ENCODE results near the gene CNPY4.
A peak's percentile ranks its signal among the peaks of the same experiment; 100 is the strongest.

Gene CNPY4

DNA sequence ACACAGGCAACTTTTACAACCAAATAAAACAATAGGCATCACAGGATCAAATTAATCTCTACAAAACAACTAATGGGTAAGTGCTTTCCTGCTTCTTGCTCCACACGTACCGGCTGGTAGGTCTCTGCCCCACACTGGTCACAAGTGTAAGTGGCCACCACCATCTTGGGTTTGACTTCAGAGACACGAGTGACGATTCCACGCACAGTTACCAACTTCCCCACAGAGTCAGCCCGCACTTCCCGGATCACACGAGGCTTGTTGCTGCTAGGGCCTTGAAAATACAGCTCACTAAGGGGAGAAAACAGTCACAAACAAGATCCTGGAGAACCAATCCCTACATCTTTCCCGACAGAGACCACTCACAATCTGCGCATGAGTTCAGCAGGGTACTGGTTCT lies 20.5 kb upstream of the CNPY4 start:
- POLR2A ChIA-PET (ENCODE audit: low non-redundant PET) = interaction anchor here (0.6 kb wide), 1 partner anchor 27 kb away, joined by 3 read pairs; no protein-coding TSS in a partner anchor
- H3K27ac ChIP-seq = peak overlapping the region; percentile 98
- no peak for DNase-seq (ENCODE audit: low spot score)
- TF ChIP-seq, protein P1, sequence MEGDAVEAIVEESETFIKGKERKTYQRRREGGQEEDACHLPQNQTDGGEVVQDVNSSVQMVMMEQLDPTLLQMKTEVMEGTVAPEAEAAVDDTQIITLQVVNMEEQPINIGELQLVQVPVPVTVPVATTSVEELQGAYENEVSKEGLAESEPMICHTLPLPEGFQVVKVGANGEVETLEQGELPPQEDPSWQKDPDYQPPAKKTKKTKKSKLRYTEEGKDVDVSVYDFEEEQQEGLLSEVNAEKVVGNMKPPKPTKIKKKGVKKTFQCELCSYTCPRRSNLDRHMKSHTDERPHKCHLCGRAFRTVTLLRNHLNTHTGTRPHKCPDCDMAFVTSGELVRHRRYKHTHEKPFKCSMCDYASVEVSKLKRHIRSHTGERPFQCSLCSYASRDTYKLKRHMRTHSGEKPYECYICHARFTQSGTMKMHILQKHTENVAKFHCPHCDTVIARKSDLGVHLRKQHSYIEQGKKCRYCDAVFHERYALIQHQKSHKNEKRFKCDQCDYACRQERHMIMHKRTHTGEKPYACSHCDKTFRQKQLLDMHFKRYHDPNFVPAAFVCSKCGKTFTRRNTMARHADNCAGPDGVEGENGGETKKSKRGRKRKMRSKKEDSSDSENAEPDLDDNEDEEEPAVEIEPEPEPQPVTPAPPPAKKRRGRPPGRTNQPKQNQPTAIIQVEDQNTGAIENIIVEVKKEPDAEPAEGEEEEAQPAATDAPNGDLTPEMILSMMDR (conservative IDR thresholded peaks at IDR 0.05; ENCODE audit: low read depth) = no peak
- CTCF ChIA-PET = interaction anchor here (0.7 kb wide), 1 partner anchor 607 kb away, joined by 3 read pairs; the partner anchor contains the start of gene POP7

DNA sequence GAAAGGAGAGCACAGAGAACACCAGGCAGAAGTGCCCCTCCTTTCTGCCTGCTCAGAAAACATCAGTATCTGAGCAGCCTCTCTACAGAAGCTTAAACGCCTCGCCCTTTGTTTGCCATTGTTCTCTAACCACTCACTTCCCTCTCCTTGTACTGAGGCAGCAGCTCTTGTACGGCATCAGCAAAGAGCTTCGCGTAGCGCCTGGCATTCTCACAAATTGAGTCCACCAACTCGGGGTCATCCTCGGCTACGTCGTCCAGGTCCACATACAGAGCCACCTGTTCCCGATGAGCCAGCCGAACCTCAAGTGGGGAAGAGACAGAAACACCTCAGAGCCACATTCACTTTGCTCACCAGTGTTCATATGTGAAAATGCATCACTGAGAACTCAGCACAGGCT lies 20.0 kb upstream of the CNPY4 start:
- ChIA-PET POLR2A (ENCODE audit: low non-redundant PET) (interaction anchor here (0.6 kb wide), 1 partner anchor 26 kb away, joined by 3 read pairs; no protein-coding TSS in a partner anchor), CTCF (interaction anchor here (0.7 kb wide), 1 partner anchor 607 kb away, joined by 3 read pairs; the partner anchor contains the start of gene POP7)
- peak overlapping the region; percentile 98 for H3K27ac ChIP-seq
- TF ChIP-seq, protein P1 (conservative IDR thresholded peaks at IDR 0.05; ENCODE audit: low read depth) = no peak
- DNase-seq (ENCODE audit: low spot score) = no peak

DNA sequence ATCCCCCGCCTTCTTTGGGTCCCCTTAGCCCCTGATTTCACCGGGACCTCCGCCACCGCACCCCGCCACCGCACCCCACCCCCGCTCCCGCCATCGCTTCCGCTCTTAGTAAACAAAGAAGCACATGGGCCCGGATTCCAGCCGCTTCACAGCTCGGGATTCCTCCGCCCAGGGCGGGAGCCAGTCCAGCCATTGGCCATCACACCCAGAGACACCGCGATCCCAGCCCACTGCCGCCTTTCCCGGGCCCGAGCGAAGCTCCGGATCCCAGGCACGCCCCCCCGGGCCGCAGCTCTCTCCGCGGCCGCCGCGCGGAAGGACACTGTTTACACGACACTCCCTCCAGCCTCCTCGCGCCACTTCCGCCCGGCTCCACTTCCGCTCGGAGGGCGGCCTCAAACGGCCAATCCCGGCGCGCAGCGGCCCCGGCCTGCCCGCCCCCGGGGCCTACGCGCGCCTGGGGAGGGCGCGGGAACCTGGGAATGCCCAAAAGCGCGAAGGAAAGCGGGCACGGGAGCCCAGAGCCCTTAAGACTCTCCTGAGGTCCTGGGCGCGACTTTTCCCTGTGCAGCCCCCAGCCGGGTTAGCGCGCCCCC lies 18.9 kb upstream of the CNPY4 start:
- POLR2A ChIA-PET (ENCODE audit: low non-redundant PET) = interaction anchor here (0.6 to 1.5 kb wide), 6 partner anchors 10 to 181 kb away, joined by 3 to 8 read pairs (median 4); partner anchors contain the start of gene TRIM4
- peak overlapping the region; percentile 98 for H3K27ac ChIP-seq
- TF ChIP-seq, protein P1 (conservative IDR thresholded peaks at IDR 0.05; ENCODE audit: low read depth) = no peak
- CTCF ChIA-PET = interaction anchor here (0.6 kb wide), 1 partner anchor 32 kb away, joined by 4 read pairs; no protein-coding TSS in a partner anchor
- DNase-seq (ENCODE audit: low spot score) = peak; percentile 93

DNA sequence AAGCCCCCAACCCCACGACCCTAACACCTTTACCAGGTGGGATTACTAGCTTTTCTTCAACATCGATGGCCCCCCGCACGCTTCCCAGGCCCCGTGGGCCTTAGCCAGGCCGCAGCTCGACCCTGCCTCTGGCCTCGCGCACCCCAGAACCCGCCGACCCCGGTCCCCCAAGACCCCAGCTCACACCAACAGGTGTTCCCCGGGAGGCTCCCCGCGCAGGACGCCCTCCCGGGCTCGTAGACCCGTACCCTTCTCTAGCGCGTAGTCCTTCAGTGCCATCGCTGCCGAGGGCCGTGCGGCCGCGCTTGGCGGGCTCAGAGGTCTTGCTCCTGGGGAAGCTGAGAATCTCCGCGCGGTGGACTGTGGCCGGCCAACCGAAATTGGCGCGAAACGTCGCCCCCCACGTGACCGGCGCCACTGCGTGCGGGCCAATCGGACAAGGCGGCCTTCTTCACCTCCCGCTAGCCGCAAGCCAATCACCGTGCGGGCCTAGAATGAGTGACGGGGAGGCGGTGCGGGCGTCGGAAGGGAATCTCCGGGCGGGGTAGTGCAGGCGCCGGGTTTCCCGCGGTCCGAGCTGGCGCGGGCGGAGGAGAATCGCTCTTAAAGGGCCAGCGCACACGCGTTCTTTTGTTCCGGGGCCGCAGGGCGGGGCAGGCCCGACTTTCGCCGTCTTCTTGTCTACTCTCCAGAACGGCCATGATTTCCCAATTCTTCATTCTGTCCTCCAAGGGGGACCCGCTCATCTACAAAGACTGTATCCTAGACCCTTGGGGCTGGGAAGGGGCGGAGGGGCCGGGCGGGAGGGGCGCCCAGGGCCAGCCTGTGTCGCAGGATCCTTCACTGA lies 18.2 kb upstream of the CNPY4 start, which contains the start of the genes AP4M1 and MCM7:
TSS of gene AP4M1 (plus strand) at position 628 of the 847 bp plus-strand sequence. CDS start at position 700, 72 bp downstream.
TSS of gene MCM7 (minus strand) at position 382 of the 847 bp plus-strand sequence. CDS start at position 279, 103 bp downstream.
- POLR2A ChIA-PET (ENCODE audit: low non-redundant PET) = interaction anchor here (0.6 to 1.5 kb wide), 7 partner anchors 11 to 328 kb away, joined by 3 to 4 read pairs (median 3); partner anchors contain the start of genes CNPY4, TAF6, TRIM4 and ZCWPW1

DNA sequence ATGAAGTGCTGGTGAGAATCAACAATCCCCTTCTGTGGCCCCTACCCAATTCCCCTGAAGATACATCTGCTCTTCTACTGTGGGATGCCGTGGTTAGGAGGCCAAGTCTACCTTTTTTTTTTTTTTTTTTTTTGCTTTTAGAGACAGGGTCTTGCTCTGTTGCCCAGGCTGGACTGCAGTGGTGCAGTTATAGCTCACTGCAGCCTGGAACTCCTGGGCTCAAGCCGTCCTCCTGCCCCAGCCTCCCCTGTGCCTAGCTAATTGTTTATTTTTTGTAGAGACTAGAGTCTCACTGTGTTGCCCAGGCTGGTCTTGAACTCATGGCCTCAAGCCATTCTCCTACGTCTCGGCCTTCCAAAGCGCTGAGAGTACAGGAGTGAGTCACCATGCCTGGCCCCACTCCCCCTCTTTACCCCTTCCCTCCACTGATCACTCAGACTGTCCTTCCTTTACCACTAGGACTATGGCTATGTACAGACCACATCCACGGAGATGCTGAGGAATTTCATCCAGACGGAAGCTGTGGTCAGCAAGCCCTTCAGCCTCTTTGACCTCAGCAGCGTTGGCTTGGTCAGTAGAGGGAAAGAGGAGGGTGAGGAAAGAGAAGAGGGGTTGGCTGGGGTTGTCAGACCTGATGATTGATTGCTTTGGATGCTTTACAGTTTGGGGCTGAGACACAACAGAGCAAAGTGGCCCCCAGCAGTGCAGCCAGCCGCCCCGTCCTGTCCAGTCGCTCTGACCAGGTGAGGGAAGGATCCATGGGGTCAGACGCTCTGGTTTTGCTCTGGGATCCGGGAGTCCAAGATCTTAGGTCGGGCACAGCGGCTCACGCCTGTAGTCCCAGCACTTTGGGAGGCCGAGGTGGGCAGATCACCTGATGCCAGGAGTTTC lies 16.2 kb upstream of the CNPY4 start:
- no peak for DNase-seq (ENCODE audit: low spot score)
- CTCF ChIA-PET = interaction anchor here (0.5 kb wide), 1 partner anchor 10 kb away, joined by 3 read pairs; no protein-coding TSS in a partner anchor
- H3K27ac ChIP-seq = peak overlapping the region; percentile 98
- TF ChIP-seq, protein P1 (conservative IDR thresholded peaks at IDR 0.05; ENCODE audit: low read depth) = no peak
- POLR2A ChIA-PET (ENCODE audit: low non-redundant PET) = interaction anchor here (0.7 kb wide), 1 partner anchor 144 kb away, joined by 4 read pairs; no protein-coding TSS in a partner anchor

More for the DNA sequence above, 18.2 kb upstream of the CNPY4 start, which contains the start of the genes AP4M1 and MCM7:
- peak within 1 kb of the TSS; percentile 98 for H3K27ac ChIP-seq
- TF ChIP-seq, protein P1 (conservative IDR thresholded peaks at IDR 0.05; ENCODE audit: low read depth) = no peak
- CTCF ChIA-PET = interaction anchor here (0.6 to 0.8 kb wide), 3 partner anchors 29 to 50 kb away, joined by 3 to 6 read pairs (median 3); no protein-coding TSS in a partner anchor
- DNase-seq (ENCODE audit: low spot score) = peak; percentile 99
